ENCODE data around the gene MID1. TPM values are rescaled to one million over a fixed set of nuclear protein-coding genes. Genes with fewer than 3 reads are reported as not detected.

MID1 gene
- total RNA-seq, 1 donor from 2014 or later = 17.7 TPM

GRCh38 chrX:10579112-10580011 is 41.0 kb downstream of the MID1 start:
- Histone ChIP-seq H3K27me3 (ENCODE audit: control insufficient read depth in 3 of 3, insufficient read depth in 3 of 3, low read length in 3 of 3) (no peaks in the 10 kb centered on the region), H3K36me3 (ENCODE audit: control insufficient read depth in 3 of 3, insufficient read depth in 3 of 3, low read length in 3 of 3) (no peaks in the 10 kb centered on the region), H3K27ac (ENCODE audit: low read depth, low read length) (no peak overlapping the region), H3K4me3 (ENCODE audit: low read length in 3 of 3) (no peak overlapping the region), H3K9ac (ENCODE audit: low read depth in 1 of 3, low read length in 3 of 3) (no peak overlapping the region), H3K4me1 (ENCODE audit: control insufficient read depth in 3 of 3, insufficient read depth in 3 of 3, low read length in 3 of 3) (peaks cover 0 to 2% (median 0%) of the 10 kb centered on the region in 3 donors), H3K9me3 (ENCODE audit: control insufficient read depth in 3 of 3, low read length in 3 of 3) (no peaks in the 10 kb centered on the region)

- no peak overlapping the region for H3K9ac ChIP-seq (ENCODE audit: low read depth in 1 of 3, low read length in 3 of 3)
- H3K27me3 ChIP-seq (ENCODE audit: control insufficient read depth in 3 of 3, insufficient read depth in 3 of 3, low read length in 3 of 3) = no peaks in the 10 kb centered on the region
- H3K27ac ChIP-seq (ENCODE audit: low read depth, low read length) = no peak overlapping the region
- no peaks in the 10 kb centered on the region for H3K36me3 ChIP-seq (ENCODE audit: control insufficient read depth in 3 of 3, insufficient read depth in 3 of 3, low read length in 3 of 3)
- H3K9me3 ChIP-seq (ENCODE audit: control insufficient read depth in 3 of 3, low read length in 3 of 3) = no peaks in the 10 kb centered on the region
- H3K4me3 ChIP-seq (ENCODE audit: low read length in 3 of 3) = no peak overlapping the region
- H3K4me1 ChIP-seq (ENCODE audit: control insufficient read depth in 3 of 3, insufficient read depth in 3 of 3, low read length in 3 of 3) = peaks cover 0 to 2% (median 0%) of the 10 kb centered on the region in 3 donors
Observed at GRCh38 chrX:10578527-10578926, 41.9 kb downstream of the MID1 start.

- H3K36me3 ChIP-seq (ENCODE audit: control insufficient read depth in 3 of 3, insufficient read depth in 3 of 3, low read length in 3 of 3) = no peaks in the 10 kb centered on the region
- no peak overlapping the region for H3K4me3 ChIP-seq (ENCODE audit: low read length in 3 of 3)
- peaks cover 0 to 2% (median 0%) of the 10 kb centered on the region in 3 donors for H3K4me1 ChIP-seq (ENCODE audit: control insufficient read depth in 3 of 3, insufficient read depth in 3 of 3, low read length in 3 of 3)
- no peaks in the 10 kb centered on the region for H3K27me3 ChIP-seq (ENCODE audit: control insufficient read depth in 3 of 3, insufficient read depth in 3 of 3, low read length in 3 of 3)
- no peak overlapping the region for H3K9ac ChIP-seq (ENCODE audit: low read depth in 1 of 3, low read length in 3 of 3)
- H3K9me3 ChIP-seq (ENCODE audit: control insufficient read depth in 3 of 3, low read length in 3 of 3) = no peaks in the 10 kb centered on the region
- H3K27ac ChIP-seq (ENCODE audit: low read depth, low read length) = no peak overlapping the region
Observed at GRCh38 chrX:10577853-10578252, 42.5 kb downstream of the MID1 start.

GRCh38 chrX:10576777-10577447 is 43.5 kb downstream of the MID1 start:
- H3K9me3 ChIP-seq (ENCODE audit: control insufficient read depth in 3 of 3, low read length in 3 of 3) = no peaks in the 10 kb centered on the region
- H3K36me3 ChIP-seq (ENCODE audit: control insufficient read depth in 3 of 3, insufficient read depth in 3 of 3, low read length in 3 of 3) = no peaks in the 10 kb centered on the region
- H3K4me3 ChIP-seq (ENCODE audit: low read length in 3 of 3) = no peak overlapping the region
- peaks cover 0 to 2% (median 0%) of the 10 kb centered on the region in 3 donors for H3K4me1 ChIP-seq (ENCODE audit: control insufficient read depth in 3 of 3, insufficient read depth in 3 of 3, low read length in 3 of 3)
- H3K27me3 ChIP-seq (ENCODE audit: control insufficient read depth in 3 of 3, insufficient read depth in 3 of 3, low read length in 3 of 3) = no peaks in the 10 kb centered on the region
- peak overlapping the region; percentile 45 for H3K27ac ChIP-seq (ENCODE audit: low read depth, low read length)
- H3K9ac ChIP-seq (ENCODE audit: low read depth in 1 of 3, low read length in 3 of 3) = no peak overlapping the region

- Histone ChIP-seq H3K4me1 (ENCODE audit: control insufficient read depth in 3 of 3, insufficient read depth in 3 of 3, low read length in 3 of 3) (peaks cover 0 to 2% (median 0%) of the 10 kb centered on the region in 3 donors), H3K9ac (ENCODE audit: low read depth in 1 of 3, low read length in 3 of 3) (no peak overlapping the region), H3K36me3 (ENCODE audit: control insufficient read depth in 3 of 3, insufficient read depth in 3 of 3, low read length in 3 of 3) (no peaks in the 10 kb centered on the region), H3K4me3 (ENCODE audit: low read length in 3 of 3) (no peak overlapping the region), H3K27ac (ENCODE audit: low read depth, low read length) (peak overlapping the region; percentile 45), H3K27me3 (ENCODE audit: control insufficient read depth in 3 of 3, insufficient read depth in 3 of 3, low read length in 3 of 3) (no peaks in the 10 kb centered on the region), H3K9me3 (ENCODE audit: control insufficient read depth in 3 of 3, low read length in 3 of 3) (no peaks in the 10 kb centered on the region)
Observed at GRCh38 chrX:10576186-10576585, 44.2 kb downstream of the MID1 start.

GRCh38 chrX:10574663-10575062 is 45.7 kb downstream of the MID1 start:
- Histone ChIP-seq H3K4me1 (ENCODE audit: control insufficient read depth in 3 of 3, insufficient read depth in 3 of 3, low read length in 3 of 3) (peaks cover 0 to 2% (median 0%) of the 10 kb centered on the region in 3 donors), H3K4me3 (ENCODE audit: low read length in 3 of 3) (no peak overlapping the region), H3K27ac (ENCODE audit: low read depth, low read length) (no peak overlapping the region), H3K27me3 (ENCODE audit: control insufficient read depth in 3 of 3, insufficient read depth in 3 of 3, low read length in 3 of 3) (no peaks in the 10 kb centered on the region), H3K36me3 (ENCODE audit: control insufficient read depth in 3 of 3, insufficient read depth in 3 of 3, low read length in 3 of 3) (no peaks in the 10 kb centered on the region), H3K9ac (ENCODE audit: low read depth in 1 of 3, low read length in 3 of 3) (no peak overlapping the region), H3K9me3 (ENCODE audit: control insufficient read depth in 3 of 3, low read length in 3 of 3) (no peaks in the 10 kb centered on the region)

GRCh38 chrX:10571260-10571659 is 49.1 kb downstream of the MID1 start:
- no peaks in the 10 kb centered on the region for H3K27me3 ChIP-seq (ENCODE audit: control insufficient read depth in 3 of 3, insufficient read depth in 3 of 3, low read length in 3 of 3)
- H3K9ac ChIP-seq (ENCODE audit: low read depth in 1 of 3, low read length in 3 of 3) = no peak overlapping the region
- no peak overlapping the region for H3K27ac ChIP-seq (ENCODE audit: low read depth, low read length)
- H3K4me1 ChIP-seq (ENCODE audit: control insufficient read depth in 3 of 3, insufficient read depth in 3 of 3, low read length in 3 of 3) = no peaks in the 10 kb centered on the region
- no peaks in the 10 kb centered on the region for H3K9me3 ChIP-seq (ENCODE audit: control insufficient read depth in 3 of 3, low read length in 3 of 3)
- no peak overlapping the region for H3K4me3 ChIP-seq (ENCODE audit: low read length in 3 of 3)
- no peaks in the 10 kb centered on the region for H3K36me3 ChIP-seq (ENCODE audit: control insufficient read depth in 3 of 3, insufficient read depth in 3 of 3, low read length in 3 of 3)

- no peak overlapping the region for H3K4me3 ChIP-seq (ENCODE audit: low read length in 3 of 3)
- no peak overlapping the region for H3K27ac ChIP-seq (ENCODE audit: low read depth, low read length)
- no peaks in the 10 kb centered on the region for H3K36me3 ChIP-seq (ENCODE audit: control insufficient read depth in 3 of 3, insufficient read depth in 3 of 3, low read length in 3 of 3)
- no peaks in the 10 kb centered on the region for H3K27me3 ChIP-seq (ENCODE audit: control insufficient read depth in 3 of 3, insufficient read depth in 3 of 3, low read length in 3 of 3)
- no peaks in the 10 kb centered on the region for H3K4me1 ChIP-seq (ENCODE audit: control insufficient read depth in 3 of 3, insufficient read depth in 3 of 3, low read length in 3 of 3)
- H3K9ac ChIP-seq (ENCODE audit: low read depth in 1 of 3, low read length in 3 of 3) = no peak overlapping the region
- no peaks in the 10 kb centered on the region for H3K9me3 ChIP-seq (ENCODE audit: control insufficient read depth in 3 of 3, low read length in 3 of 3)
Observed at GRCh38 chrX:10570601-10571000, 49.8 kb downstream of the MID1 start.

- no peaks in the 10 kb centered on the region for H3K36me3 ChIP-seq (ENCODE audit: control insufficient read depth in 3 of 3, insufficient read depth in 3 of 3, low read length in 3 of 3)
Observed at GRCh38 chrX:10569946-10570345, 50.4 kb downstream of the MID1 start.

GRCh38 chrX:10568428-10568827 is 52.0 kb downstream of the MID1 start:
- Histone ChIP-seq H3K27me3 (ENCODE audit: control insufficient read depth in 3 of 3, insufficient read depth in 3 of 3, low read length in 3 of 3) (no peaks in the 10 kb centered on the region), H3K36me3 (ENCODE audit: control insufficient read depth in 3 of 3, insufficient read depth in 3 of 3, low read length in 3 of 3) (no peaks in the 10 kb centered on the region), H3K4me1 (ENCODE audit: control insufficient read depth in 3 of 3, insufficient read depth in 3 of 3, low read length in 3 of 3) (no peaks in the 10 kb centered on the region), H3K27ac (ENCODE audit: low read depth, low read length) (no peak overlapping the region), H3K9me3 (ENCODE audit: control insufficient read depth in 3 of 3, low read length in 3 of 3) (no peaks in the 10 kb centered on the region), H3K9ac (ENCODE audit: low read depth in 1 of 3, low read length in 3 of 3) (no peak overlapping the region), H3K4me3 (ENCODE audit: low read length in 3 of 3) (no peak overlapping the region)

More at GRCh38 chrX:10569946-10570345, 50.4 kb downstream of the MID1 start:
- Histone ChIP-seq H3K4me3 (ENCODE audit: low read length in 3 of 3) (no peak overlapping the region), H3K9ac (ENCODE audit: low read depth in 1 of 3, low read length in 3 of 3) (no peak overlapping the region), H3K4me1 (ENCODE audit: control insufficient read depth in 3 of 3, insufficient read depth in 3 of 3, low read length in 3 of 3) (no peaks in the 10 kb centered on the region), H3K9me3 (ENCODE audit: control insufficient read depth in 3 of 3, low read length in 3 of 3) (no peaks in the 10 kb centered on the region), H3K27ac (ENCODE audit: low read depth, low read length) (no peak overlapping the region), H3K27me3 (ENCODE audit: control insufficient read depth in 3 of 3, insufficient read depth in 3 of 3, low read length in 3 of 3) (no peaks in the 10 kb centered on the region)
